PC-9 (cell line): ENCODE measurements around the gene ACTL8. TPM values are rescaled to one million over a fixed set of nuclear protein-coding genes. Genes with fewer than 3 reads are reported as not detected.

Experiments
- BruUV-seq: library from RNA; stranded (reverse); fragments of 400-500 nt; replicated peaks from 2 replicates; lab custom pipeline; 2021; lab: Mats Ljungman, UMichigan
- CTCF ChIA-PET: fragments of 300-600 bp; sonication (Branson Sonifier 250); formaldehyde crosslinking; loops from one replicate; lab custom pipeline; 2022; ENCODE audit warnings: antibody characterized with exemption; lab: Charles Lee
- POLR2A ChIA-PET: fragments of 300-600 bp; sonication (Branson Sonifier 250); formaldehyde crosslinking; loops from one replicate; lab custom pipeline; 2022; ENCODE audit warnings: antibody characterized with exemption; ENCODE audit not compliant: unreplicated experiment; lab: Charles Lee
- DNase-seq, 2 experiments: peaks; one replicate each; pipeline versions ENCODE4 v3.0.0 to v3.0.0-alpha.2; 2015 to 2022; ENCODE audit warnings: mixed read lengths in 1 of 2
- H2AFZ ChIP-seq: fragments of 200-600 bp; sonication (generic); 2 replicates; pipeline ENCODE4 v1.8.1; 2017; ENCODE audit warnings: antibody characterized with exemption
- H3F3A ChIP-seq: fragments of 200-600 bp; sonication (generic); 2 replicates; pipeline ENCODE4 v1.8.1; 2017; ENCODE audit warnings: antibody characterized with exemption, mild to moderate bottlenecking, low read depth; ENCODE audit not compliant: insufficient read depth
- H3K27ac ChIP-seq: fragments of 200-600 bp; sonication (generic); 2 replicates; pipeline ENCODE4 v1.6.1; 2016; ENCODE audit warnings: mixed run types
- H3K27me3 ChIP-seq: fragments of 200-600 bp; sonication (generic); 2 replicates; pipeline ENCODE4 v1.6.1; 2016; ENCODE audit warnings: low read depth, mixed run types; ENCODE audit not compliant: insufficient read depth
- H3K36me3 ChIP-seq: fragments of 200-600 bp; sonication (generic); 2 replicates; pipeline ENCODE4 v1.6.1; 2016; ENCODE audit warnings: low read depth, mixed run types
- H3K4me1 ChIP-seq: fragments of 200-600 bp; sonication (generic); replicated peaks from 2 replicates; pipeline ENCODE4 v1.6.1; 2016; ENCODE audit warnings: mixed run types; ENCODE audit not compliant: insufficient read depth
- H3K4me2 ChIP-seq: fragments of 200-600 bp; sonication (generic); 2 replicates; pipeline ENCODE4 v1.6.1; 2017; ENCODE audit warnings: mixed run types
- H3K4me3 ChIP-seq: fragments of 200-600 bp; sonication (generic); 2 replicates; pipeline ENCODE4 v1.6.1; 2016; ENCODE audit warnings: mixed run types
- H3K79me2 ChIP-seq: fragments of 200-600 bp; sonication (generic); 2 replicates; pipeline ENCODE4 v1.6.1; 2017; ENCODE audit warnings: low read depth, mixed run types
- H3K9me2 ChIP-seq: fragments of 200-600 bp; sonication (generic); 2 replicates; pipeline ENCODE4 v1.8.1; 2017; ENCODE audit warnings: mild to moderate bottlenecking; ENCODE audit not compliant: insufficient read depth
- H3K9me3 ChIP-seq: fragments of 200-600 bp; sonication (generic); 2 replicates; pipeline ENCODE4 v1.8.1; 2016; ENCODE audit warnings: low read depth; ENCODE audit not compliant: insufficient read depth
- H4K20me1 ChIP-seq: fragments of 200-600 bp; sonication (generic); 2 replicates; pipeline ENCODE4 v1.8.1; 2017; ENCODE audit not compliant: insufficient read depth
- EZH2 ChIP-seq: fragments of 200-600 bp; sonication (generic); IDR thresholded peaks from 2 replicates; pipeline ENCODE4 v1.8.0; 2017; ENCODE audit warnings: antibody characterized with exemption, low read depth
- intact Hi-C: fragments of 100-400 bp; cut with micrococcal nuclease; formaldehyde crosslinking; loops from one replicate; pipeline ENCODE4 v1.10.0; 2022; ENCODE audit not compliant: unreplicated experiment
- total RNA-seq: library from RNA; stranded (reverse); gene quantifications from 2 replicates; pipeline ENCODE4 v1.2.3, GENCODE V29; 2021
- TF ChIP-seq, protein P1 (sequence below): fragments of 200-600 bp; sonication (generic); conservative IDR thresholded peaks from 2 replicates; pipeline ENCODE4 v1.6.1; 2017; ENCODE audit warnings: mixed run types, antibody characterized with exemption, mild to moderate bottlenecking, moderate library complexity

The ACTL8 gene
- total RNA-seq, 1 experiment from 2014 or later = 0.68 TPM

DNA sequence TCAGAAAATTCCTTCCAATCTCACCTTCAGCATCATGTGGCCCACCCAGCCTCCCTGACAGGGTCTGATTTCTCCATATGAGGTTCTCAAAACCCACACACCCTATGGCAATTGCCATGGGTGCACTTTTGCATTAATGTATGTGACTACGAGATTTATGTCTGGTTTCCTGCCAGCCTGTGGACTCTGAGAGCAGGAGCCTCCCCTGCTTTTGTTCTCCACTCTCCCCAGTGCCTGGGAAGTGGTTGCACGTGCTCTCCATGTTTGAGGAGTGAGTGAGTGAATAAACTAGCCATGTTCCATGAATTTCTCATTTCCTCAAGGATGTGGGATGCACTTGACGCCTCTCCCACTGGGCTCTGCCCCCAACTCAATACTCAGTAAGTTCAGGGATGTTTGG is 91.2 kb downstream of the ACTL8 start:
- BruUV-seq = no TSS peak
- CTCF ChIA-PET = no interaction called here

GRCh38 chr1:17847111-17847510 is 92.0 kb downstream of the ACTL8 start:
- no peak overlapping the region for H3K4me2 ChIP-seq
- no peaks in the 10 kb centered on the region for H3F3A ChIP-seq
- H3K9me3 ChIP-seq = no peaks in the 10 kb centered on the region
- no peak overlapping the region for H3K27ac ChIP-seq
- peaks cover 5% of the 10 kb centered on the region; the same call in 1 of the 2 replicates for H3K27me3 ChIP-seq
- H3K4me3 ChIP-seq = no peak overlapping the region
- no peaks in the 10 kb centered on the region for H3K4me1 ChIP-seq
- TF ChIP-seq, protein P1, sequence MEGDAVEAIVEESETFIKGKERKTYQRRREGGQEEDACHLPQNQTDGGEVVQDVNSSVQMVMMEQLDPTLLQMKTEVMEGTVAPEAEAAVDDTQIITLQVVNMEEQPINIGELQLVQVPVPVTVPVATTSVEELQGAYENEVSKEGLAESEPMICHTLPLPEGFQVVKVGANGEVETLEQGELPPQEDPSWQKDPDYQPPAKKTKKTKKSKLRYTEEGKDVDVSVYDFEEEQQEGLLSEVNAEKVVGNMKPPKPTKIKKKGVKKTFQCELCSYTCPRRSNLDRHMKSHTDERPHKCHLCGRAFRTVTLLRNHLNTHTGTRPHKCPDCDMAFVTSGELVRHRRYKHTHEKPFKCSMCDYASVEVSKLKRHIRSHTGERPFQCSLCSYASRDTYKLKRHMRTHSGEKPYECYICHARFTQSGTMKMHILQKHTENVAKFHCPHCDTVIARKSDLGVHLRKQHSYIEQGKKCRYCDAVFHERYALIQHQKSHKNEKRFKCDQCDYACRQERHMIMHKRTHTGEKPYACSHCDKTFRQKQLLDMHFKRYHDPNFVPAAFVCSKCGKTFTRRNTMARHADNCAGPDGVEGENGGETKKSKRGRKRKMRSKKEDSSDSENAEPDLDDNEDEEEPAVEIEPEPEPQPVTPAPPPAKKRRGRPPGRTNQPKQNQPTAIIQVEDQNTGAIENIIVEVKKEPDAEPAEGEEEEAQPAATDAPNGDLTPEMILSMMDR = no peak
- TF ChIP-seq EZH2 = no peak
- no peak for DNase-seq
- H2AFZ ChIP-seq = no peak overlapping the region
- ChIA-PET POLR2A (no interaction called here), CTCF (no interaction called here)
- H3K36me3 ChIP-seq = no peaks in the 10 kb centered on the region
- H4K20me1 ChIP-seq = no peaks in the 10 kb centered on the region
- H3K79me2 ChIP-seq = no peaks in the 10 kb centered on the region
- no TSS peak for BruUV-seq
- H3K9me2 ChIP-seq = no peaks in the 10 kb centered on the region
- intact Hi-C loops = no loop called here

More for the DNA sequence above, 91.2 kb downstream of the ACTL8 start:
- TF ChIP-seq, protein P1 = no peak
- TF ChIP-seq EZH2 = no peak
- Histone ChIP-seq H4K20me1 (no peaks in the 10 kb centered on the region), H3K4me3 (no peak overlapping the region), H3K4me2 (no peak overlapping the region), H3K36me3 (no peaks in the 10 kb centered on the region), H3K4me1 (no peaks in the 10 kb centered on the region), H2AFZ (no peak overlapping the region), H3F3A (no peaks in the 10 kb centered on the region), H3K27me3 (peaks cover 9% of the 10 kb centered on the region; the same call in 1 of the 2 replicates), H3K9me2 (no peaks in the 10 kb centered on the region), H3K27ac (no peak overlapping the region), H3K79me2 (no peaks in the 10 kb centered on the region), H3K9me3 (no peaks in the 10 kb centered on the region)
- intact Hi-C loops = no loop called here
- no peak for DNase-seq
- POLR2A ChIA-PET = no interaction called here

DNA sequence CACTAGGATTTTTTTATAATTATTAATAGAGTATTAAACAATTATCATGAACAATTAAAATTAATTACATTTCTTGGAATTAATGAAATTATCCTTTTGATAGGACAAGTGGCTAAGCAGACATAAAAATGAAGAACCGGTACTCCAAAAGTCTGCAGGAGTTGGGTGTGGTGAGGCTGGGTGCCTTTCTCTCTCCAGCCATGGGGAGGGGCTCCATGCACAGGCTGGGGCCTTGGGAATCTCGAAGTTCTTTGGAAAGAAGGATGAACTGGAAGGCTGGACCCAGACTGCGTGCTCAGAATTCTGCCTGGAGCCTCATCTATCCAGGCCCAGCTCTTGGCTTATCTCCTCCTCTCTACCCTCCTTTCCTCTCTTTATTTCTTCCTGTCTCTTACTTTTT is 94.1 kb downstream of the ACTL8 start:
- intact Hi-C loops = no loop called here
- H3K4me1 ChIP-seq = no peaks in the 10 kb centered on the region
- H3K4me3 ChIP-seq = no peak overlapping the region
- ChIA-PET CTCF (no interaction called here), POLR2A (interaction anchor here (0.7 kb wide), 1 partner anchor 104 kb away, joined by 3 read pairs; no protein-coding TSS in a partner anchor)
- peaks cover 5% of the 10 kb centered on the region; the same call in 1 of the 2 replicates for H3K27me3 ChIP-seq
- no TSS peak for BruUV-seq
- H3F3A ChIP-seq = no peaks in the 10 kb centered on the region
- TF ChIP-seq, protein P1 = no peak
- no peak for TF ChIP-seq EZH2
- H2AFZ ChIP-seq = no peak overlapping the region
- H4K20me1 ChIP-seq = no peaks in the 10 kb centered on the region
- H3K9me2 ChIP-seq = no peaks in the 10 kb centered on the region
- H3K9me3 ChIP-seq = no peaks in the 10 kb centered on the region
- no peak for DNase-seq
- H3K36me3 ChIP-seq = no peaks in the 10 kb centered on the region
- H3K79me2 ChIP-seq = no peaks in the 10 kb centered on the region
- no peak overlapping the region for H3K4me2 ChIP-seq
- no peak overlapping the region for H3K27ac ChIP-seq
